Bronchial epithelial cell (primary cell): ENCODE results near the gene LCE1A. TPM values are rescaled to one million over a fixed set of nuclear protein-coding genes. Genes with fewer than 3 reads are reported as not detected.

Experiments used
- DNase-seq: peaks from one replicate; pipeline ENCODE4 v3.0.0-alpha.2; 2010; ENCODE audit warnings: low read depth
- FAIRE-seq: peaks from 2 replicates; lab custom pipeline; 2011; peaks lifted over from hg19 to GRCh38; lab: Jason Lieb, UNC
- H3K27me3 ChIP-seq: 2 replicates; pipeline ENCODE4 v1.5.1; 2011; ENCODE audit warnings: low read length; ENCODE audit not compliant: control insufficient read depth, insufficient read depth
- H3K36me3 ChIP-seq: 2 replicates; pipeline ENCODE4 v1.5.1; 2011; ENCODE audit warnings: low read length; ENCODE audit not compliant: control insufficient read depth, insufficient read depth
- H3K4me3 ChIP-seq: 2 replicates; pipeline ENCODE4 v1.5.1; 2011; ENCODE audit warnings: mild to moderate bottlenecking, low read depth, low read length, control low read depth
- total RNA-seq: library from RNA; depleted of rRNA; stranded (reverse); fragments of >200 nt; gene quantifications from 2 replicates; pipeline ENCODE4 v1.2.1, GENCODE V29; 2014
- TF ChIP-seq, protein P1 (sequence below): IDR thresholded peaks from 2 replicates; pipeline ENCODE4 v1.5.1; 2011; ENCODE audit warnings: mild to moderate bottlenecking, moderate library complexity, low read length, control low read depth, inconsistent platforms; ENCODE audit not compliant: insufficient read depth, severe bottlenecking

The LCE1A gene
- total RNA-seq, 1 donor from 2014 or later, result not detected

DNA sequence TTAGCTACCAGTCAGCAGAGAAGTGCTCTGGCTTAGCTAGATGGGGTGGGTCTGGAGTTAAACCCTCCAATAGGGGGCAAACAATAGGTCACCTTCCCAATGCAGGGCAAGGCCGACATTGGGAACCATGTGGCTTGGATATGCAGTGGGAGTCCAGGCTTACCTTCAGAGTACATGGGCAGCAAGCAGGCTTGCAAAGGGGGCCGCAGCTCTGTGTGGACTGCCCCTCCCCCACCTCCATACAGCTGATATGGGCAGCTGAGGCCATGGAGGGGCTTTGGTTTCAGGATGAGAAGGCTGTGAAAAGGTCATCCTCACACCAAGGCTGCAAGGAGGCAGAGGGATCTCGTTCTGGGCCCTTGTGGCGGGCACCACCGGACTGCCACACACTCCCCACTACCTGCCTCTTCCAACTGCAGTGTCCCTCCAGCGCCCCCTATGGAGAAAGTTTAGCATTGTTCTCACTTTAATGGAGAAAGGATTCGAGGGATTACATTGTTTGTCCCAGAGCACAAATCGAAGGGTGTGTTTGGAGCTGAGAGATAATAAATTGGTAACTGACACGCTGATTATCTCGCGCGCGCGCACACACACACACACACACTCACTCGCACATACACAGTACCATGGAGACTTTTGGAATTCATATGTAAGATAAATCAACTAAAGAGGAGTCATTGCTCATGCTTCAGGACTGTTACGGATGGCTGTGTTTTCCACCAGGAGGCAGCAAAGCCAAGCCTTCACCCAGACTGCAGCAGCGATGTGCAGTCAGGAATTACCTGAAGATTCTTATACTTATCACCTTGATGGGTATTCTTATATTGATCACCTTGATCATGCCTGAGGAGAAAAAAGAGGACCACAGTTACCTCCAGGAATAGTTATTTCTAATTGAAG lies 43.8 kb downstream of the LCE1A start:
- Histone ChIP-seq H3K36me3 (no peaks in the 10 kb centered on the region), H3K4me3 (no peak overlapping the region), H3K27me3 (no peaks in the 10 kb centered on the region)
- TF ChIP-seq, protein P1, sequence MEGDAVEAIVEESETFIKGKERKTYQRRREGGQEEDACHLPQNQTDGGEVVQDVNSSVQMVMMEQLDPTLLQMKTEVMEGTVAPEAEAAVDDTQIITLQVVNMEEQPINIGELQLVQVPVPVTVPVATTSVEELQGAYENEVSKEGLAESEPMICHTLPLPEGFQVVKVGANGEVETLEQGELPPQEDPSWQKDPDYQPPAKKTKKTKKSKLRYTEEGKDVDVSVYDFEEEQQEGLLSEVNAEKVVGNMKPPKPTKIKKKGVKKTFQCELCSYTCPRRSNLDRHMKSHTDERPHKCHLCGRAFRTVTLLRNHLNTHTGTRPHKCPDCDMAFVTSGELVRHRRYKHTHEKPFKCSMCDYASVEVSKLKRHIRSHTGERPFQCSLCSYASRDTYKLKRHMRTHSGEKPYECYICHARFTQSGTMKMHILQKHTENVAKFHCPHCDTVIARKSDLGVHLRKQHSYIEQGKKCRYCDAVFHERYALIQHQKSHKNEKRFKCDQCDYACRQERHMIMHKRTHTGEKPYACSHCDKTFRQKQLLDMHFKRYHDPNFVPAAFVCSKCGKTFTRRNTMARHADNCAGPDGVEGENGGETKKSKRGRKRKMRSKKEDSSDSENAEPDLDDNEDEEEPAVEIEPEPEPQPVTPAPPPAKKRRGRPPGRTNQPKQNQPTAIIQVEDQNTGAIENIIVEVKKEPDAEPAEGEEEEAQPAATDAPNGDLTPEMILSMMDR, result peak; percentile 72
- DNase-seq, result peak; percentile 72
- FAIRE-seq, result no peak

- DNase-seq (no peak), FAIRE-seq (no peak)
- TF ChIP-seq, protein P1, result no peak
- no peak overlapping the region for H3K4me3 ChIP-seq
- no peaks in the 10 kb centered on the region for H3K27me3 ChIP-seq
- H3K36me3 ChIP-seq, result no peaks in the 10 kb centered on the region
These were observed 44.5 kb downstream of the LCE1A start for GRCh38 chr1:152871731-152872126.

- no peak for FAIRE-seq
- no peaks in the 10 kb centered on the region for H3K36me3 ChIP-seq
- DNase-seq, result peak; percentile 73
- H3K4me3 ChIP-seq, result no peak overlapping the region
- no peaks in the 10 kb centered on the region for H3K27me3 ChIP-seq
- TF ChIP-seq, protein P1, result no peak
These were observed 46.2 kb downstream of the LCE1A start for GRCh38 chr1:152873495-152873894.

DNA sequence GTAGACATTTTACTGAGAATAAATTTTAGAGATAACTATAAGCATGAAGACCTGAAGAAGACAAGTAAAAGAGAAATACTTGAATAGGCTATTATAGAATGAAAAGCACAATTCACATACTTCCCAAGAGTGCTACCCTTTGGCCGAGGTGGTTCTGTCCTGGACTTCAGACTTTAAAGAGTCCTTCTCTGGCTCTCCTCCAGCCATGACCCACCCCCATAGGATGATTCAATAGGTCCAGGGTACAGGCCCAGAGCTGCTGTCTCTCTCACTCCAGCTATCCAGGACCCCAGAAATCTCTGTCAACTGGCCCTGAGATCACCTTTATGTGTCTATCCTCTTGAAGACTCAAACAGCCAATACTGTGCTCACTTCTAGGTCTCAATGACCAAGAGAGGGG lies 49.6 kb downstream of the LCE1A start:
- Histone ChIP-seq H3K36me3 (no peaks in the 10 kb centered on the region), H3K4me3 (no peak overlapping the region)

More for the DNA sequence above, 49.6 kb downstream of the LCE1A start:
- no peak for FAIRE-seq
- H3K27me3 ChIP-seq, result no peaks in the 10 kb centered on the region
- TF ChIP-seq, protein P1, result no peak
- DNase-seq, result no peak

Other genes with a start within 250 kb of the LCE1A start
- gene LCE3D, start 247.0 kb upstream of the LCE1A start, total RNA-seq, result 0.38 and 0.79 TPM in 2 replicates
- not detected in 2 replicates for gene LCE3C, start 227.2 kb upstream of the LCE1A start, total RNA-seq
- not detected in 2 replicates for gene LCE3B, start 213.7 kb upstream of the LCE1A start, total RNA-seq
- not detected in 2 replicates for gene LCE3A, start 204.4 kb upstream of the LCE1A start, total RNA-seq
- gene LCE2D, start 164.1 kb upstream of the LCE1A start, total RNA-seq, result not detected in 2 replicates
- gene LCE2C, start 152.2 kb upstream of the LCE1A start, total RNA-seq, result not detected in 2 replicates
- not detected in 2 replicates for gene LCE2B, start 141.3 kb upstream of the LCE1A start, total RNA-seq
- not detected in 2 replicates for gene LCE2A, start 129.1 kb upstream of the LCE1A start, total RNA-seq
- gene LCE4A, start 119.3 kb upstream of the LCE1A start, total RNA-seq, result not detected in 2 replicates
- gene KPRP, start 69.4 kb upstream of the LCE1A start, total RNA-seq, result not detected in 2 replicates
- gene LCE1F, start 52.3 kb upstream of the LCE1A start, total RNA-seq, result not detected in 2 replicates
- not detected in 2 replicates for gene LCE1E, start 41.2 kb upstream of the LCE1A start, total RNA-seq
- gene LCE1D, start 30.8 kb upstream of the LCE1A start, total RNA-seq, result not detected in 2 replicates
- gene LCE1C, start 20.8 kb upstream of the LCE1A start, total RNA-seq, result 0.26 TPM in 1 of 2 replicates, not detected in the other
- not detected in 2 replicates for gene LCE1B, start 15.5 kb upstream of the LCE1A start, total RNA-seq
- not detected in 2 replicates for gene LCE6A, start 15.4 kb downstream of the LCE1A start, total RNA-seq
- gene LCE7A, start 32.5 kb downstream of the LCE1A start, total RNA-seq, result not detected in 2 replicates
- not detected in 2 replicates for gene SMCP, start 50.8 kb downstream of the LCE1A start, total RNA-seq
- 1.6 and 14.6 TPM in 2 replicates for gene IVL, start 81.1 kb downstream of the LCE1A start, total RNA-seq
- not detected in 2 replicates for gene SPRR5, start 119.7 kb downstream of the LCE1A start, total RNA-seq
- gene SPRR4, start 143.2 kb downstream of the LCE1A start, total RNA-seq, result not detected in 2 replicates
- 41.2 TPM in 1 of 2 replicates, not detected in the other for gene SPRR1A, start 156.6 kb downstream of the LCE1A start, total RNA-seq
- gene SPRR3, start 174.3 kb downstream of the LCE1A start, total RNA-seq, result 136 and 342 TPM in 2 replicates
- gene SPRR1B, start 203.7 kb downstream of the LCE1A start, total RNA-seq, result 11.8 and 91.5 TPM in 2 replicates
- 2.4 and 15.6 TPM in 2 replicates for gene SPRR2D, start 213.6 kb downstream of the LCE1A start, total RNA-seq
- 1.3 and 3.8 TPM in 2 replicates for gene SPRR2A, start 230.0 kb downstream of the LCE1A start, total RNA-seq
- not detected in 2 replicates for gene SPRR2B, start 244.1 kb downstream of the LCE1A start, total RNA-seq